GM12878 (cell line): ENCODE results near the gene ANKRD33B. TPM values are rescaled to one million over a fixed set of nuclear protein-coding genes. Genes with fewer than 3 reads are reported as not detected.

Source experiments
- ATAC-seq: fragments of 200-7000 bp; cut with Tn5 transposase; 3 replicates; pipeline ENCODE4 v1.9.1; 2020; ENCODE audit warnings: mild to moderate bottlenecking, moderate library complexity
- BruUV-seq: library from RNA; stranded (reverse); fragments of 400-500 nt; replicated peaks from 2 replicates; lab custom pipeline; 2021; lab: Mats Ljungman, UMichigan
- CTCF ChIA-PET: fragments of 300-600 bp; sonication (Branson Sonifier 250); formaldehyde crosslinking; extraction: SDS; loops from one replicate; lab custom pipeline; 2021; ENCODE audit warnings: inconsistent platforms; lab: Yijun Ruan, JAX
- POLR2A ChIA-PET: fragments of 350-600 bp; formaldehyde crosslinking; extraction: SDS; loops from one replicate; lab custom pipeline; 2021; ENCODE audit warnings: inconsistent platforms; lab: Charles Lee
- RAD21 ChIA-PET: fragments of 300-600 bp; sonication (Branson Sonifier 250); formaldehyde crosslinking; loops from one replicate; lab custom pipeline; 2023; ENCODE audit warnings: antibody characterized with exemption; ENCODE audit not compliant: unreplicated experiment; lab: Charles Lee
- SMC1A ChIA-PET: fragments of 300-600 bp; sonication (Branson Sonifier 250); formaldehyde crosslinking; loops from one replicate; lab custom pipeline; 2023; ENCODE audit not compliant: unreplicated experiment, uncharacterized antibody; lab: Charles Lee
- DNase-seq: peaks from one replicate; pipeline ENCODE4 v3.0.0-alpha.2; 2011; ENCODE audit warnings: low read depth, low spot score
- FAIRE-seq: peaks from 3 replicates; lab custom pipeline; 2011; peaks lifted over from hg19 to GRCh38; lab: Jason Lieb, UNC
- H2AFZ ChIP-seq: 2 replicates; pipeline ENCODE4 v1.6.0; 2011; ENCODE audit warnings: low read depth, low read length, control low read depth; ENCODE audit not compliant: control insufficient read depth
- H3K27ac ChIP-seq: 2 replicates; pipeline ENCODE4 v1.5.1; 2011; ENCODE audit warnings: control low read depth; ENCODE audit not compliant: control insufficient read depth, insufficient read depth
- H3K27me3 ChIP-seq, 2 experiments: replicated peaks in 1 of 2; 2 replicates each; pipeline versions ENCODE4 v1.6.0 to v1.6.1; 2011; ENCODE audit warnings: low read length in 1 of 2; ENCODE audit not compliant: control insufficient read depth in 2 of 2, insufficient read depth in 2 of 2
- H3K36me3 ChIP-seq, 2 experiments: 2 replicates each; pipeline ENCODE4 v1.5.1; 2011; ENCODE audit warnings: low read length in 1 of 2; ENCODE audit not compliant: control insufficient read depth in 2 of 2, insufficient read depth in 2 of 2
- H3K4me1 ChIP-seq: 2 replicates; pipeline ENCODE4 v1.6.1; 2011; ENCODE audit warnings: mild to moderate bottlenecking, low read length, moderate library complexity, mixed read lengths; ENCODE audit not compliant: control insufficient read depth, insufficient read depth
- H3K4me2 ChIP-seq: 2 replicates; pipeline ENCODE4 v1.6.0; 2011; ENCODE audit warnings: control low read depth; ENCODE audit not compliant: control insufficient read depth, insufficient read depth
- H3K4me3 ChIP-seq: fragments of 200-600 bp; sonication (generic); 2 replicates; pipeline ENCODE4 v1.5.1; 2016
- H3K79me2 ChIP-seq: 2 replicates; pipeline ENCODE4 v1.6.0; 2011; ENCODE audit warnings: low read length; ENCODE audit not compliant: control insufficient read depth, insufficient read depth
- H3K9ac ChIP-seq: 2 replicates; pipeline ENCODE4 v1.8.0; 2011; ENCODE audit warnings: low read length, control low read depth, mixed read lengths; ENCODE audit not compliant: control insufficient read depth, insufficient read depth
- H3K9me3 ChIP-seq: replicated peaks from 3 replicates; pipeline ENCODE4 v1.5.1; 2011; ENCODE audit warnings: mild to moderate bottlenecking, low read length; ENCODE audit not compliant: control insufficient read depth, insufficient read depth
- H4K20me1 ChIP-seq: 2 replicates; pipeline ENCODE4 v1.6.0; 2011; ENCODE audit not compliant: control insufficient read depth, insufficient read depth
- BMI1 ChIP-seq: fragments of 450-650 bp; IDR thresholded peaks from 2 replicates; pipeline ENCODE4 v1.6.1; 2016; ENCODE audit warnings: mild to moderate bottlenecking, moderate library complexity, borderline replicate concordance
- MYC ChIP-seq: IDR thresholded peaks from 2 replicates; pipeline ENCODE4 v1.6.1; 2011; ENCODE audit warnings: mild to moderate bottlenecking, low read length, moderate library complexity, inconsistent platforms; ENCODE audit not compliant: insufficient read depth, insufficient replicate concordance, insufficient read length, severe bottlenecking
- POLR2AphosphoS2 ChIP-seq: IDR thresholded peaks from 2 replicates; pipeline ENCODE4 v1.6.1; 2011; ENCODE audit warnings: low read depth, mild to moderate bottlenecking, low read length, improper control_type of control experiment, moderate library complexity
- POLR2AphosphoS5 ChIP-seq: IDR thresholded peaks from 2 replicates; pipeline ENCODE4 v1.6.1; 2011; ENCODE audit warnings: mild to moderate bottlenecking, low read length, inconsistent platforms
- RCOR1 ChIP-seq: conservative IDR thresholded peaks from 2 replicates; pipeline ENCODE4 v1.6.1; 2012; ENCODE audit warnings: low read depth, low read length, improper control_type of control experiment
- SIX5 ChIP-seq: IDR thresholded peaks from 2 replicates; pipeline ENCODE4 v1.6.1; 2011; ENCODE audit warnings: mild to moderate bottlenecking, low read depth, low read length, moderate library complexity; ENCODE audit not compliant: severe bottlenecking
- YY1 ChIP-seq: IDR thresholded peaks from 2 replicates; pipeline ENCODE4 v1.6.1; 2011; ENCODE audit warnings: low read depth, mild to moderate bottlenecking, low read length
- ZBTB4 ChIP-seq: fragments of 450-650 bp; formaldehyde crosslinking; IDR thresholded peaks from 2 replicates; pipeline ENCODE4 v1.4.0; 2022; ENCODE audit warnings: mild to moderate bottlenecking, moderate library complexity
- ZSCAN29 ChIP-seq: fragments of 450-650 bp; IDR thresholded peaks from 2 replicates; pipeline ENCODE4 v1.6.1; 2017; ENCODE audit warnings: mild to moderate bottlenecking, moderate library complexity
- WGBS: methylation state at CpG from one replicate; pipeline ENCODE4 v1.1.6; 2016; ENCODE audit warnings: low lambda C conversion rate; ENCODE audit not compliant: insufficient replicate concordance, insufficient coverage; ENCODE audit errors: missing lambda C conversion rate; 5-methylcytosine and 5-hydroxymethylcytosine counted together
- in situ Hi-C: fragments of 300-500 bp; cut with MboI; formaldehyde crosslinking; loops from 9 replicates; pipeline ENCODE4 v1.14.3; 2018; ENCODE audit warnings: mixed read lengths
- intact Hi-C: fragments of 100-400 bp; cut with micrococcal nuclease; formaldehyde crosslinking; loops from one replicate; pipeline ENCODE4 v1.14.2; 2022; ENCODE audit not compliant: unreplicated experiment
- polyA plus RNA-seq, 11 experiments: library from polyadenylated mRNA; depleted of rRNA in 4 of 11; unstranded in 6 of 11; stranded (reverse) in 5 of 11; fragments of >200 nt; fragmentation: Nextera tagmentation in 4 of 11; fragmentation: Illumina TruSeq in 1 of 11; extraction: Ambion mirVana in 4 of 11; extraction: Trizol in 1 of 11; gene quantifications; 1 replicate in 1 of 11; 2 replicates in 10 of 11; pipeline versions ENCODE4 v1.2.1 to v1.2.3, GENCODE V29; 2011 to 2016; ENCODE audit warnings: inconsistent platforms in 2 of 11, missing spikeins in 2 of 11, low read depth in 1 of 11
- total RNA-seq, 4 experiments: library from RNA; depleted of rRNA in 3 of 4; stranded (reverse); fragments of >200 nt in 3 of 4; fragmentation: Illumina TruSeq in 1 of 4; extraction: Trizol in 1 of 4; gene quantifications; 2 replicates each; pipeline versions ENCODE4 v1.2.1 to v1.2.3, GENCODE V29; 2013 to 2021
- TF ChIP-seq, protein P1 (sequence below): fragments of 450-650 bp; IDR thresholded peaks from 2 replicates; pipeline ENCODE4 v1.6.1; 2017; ENCODE audit warnings: mild to moderate bottlenecking, moderate library complexity

ANKRD33B gene
- total and polyA plus RNA-seq, 10 of the 15 experiments (the other 5 are each of a cell fraction or from before 2014, with no cell fraction given) = 4.9 to 61.6 (median 15.6) TPM

DNA sequence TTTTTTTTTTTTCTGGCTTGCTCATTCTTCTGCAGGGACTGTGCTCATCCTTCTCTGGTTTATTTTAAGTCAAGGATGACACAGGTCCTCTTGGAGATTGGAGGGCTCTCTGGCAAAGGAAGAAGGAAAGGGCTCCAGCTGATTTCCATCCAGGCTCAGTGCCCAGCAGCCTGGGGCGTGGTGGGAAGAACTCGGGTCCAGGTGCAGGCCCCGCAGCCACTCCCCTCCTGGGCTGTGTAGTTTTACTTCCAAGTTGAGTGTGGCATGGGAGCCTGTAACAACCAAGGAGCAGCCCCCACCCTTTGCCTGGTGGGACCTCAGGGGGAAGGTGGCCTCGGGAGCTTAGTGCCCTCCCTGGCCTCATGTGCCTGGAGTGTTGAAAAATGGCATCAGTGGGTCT, 58.9 kb downstream of the ANKRD33B start:
- POLR2A ChIA-PET = interaction anchor here (1.4 to 3.1 kb wide), 2 partner anchors 12 to 15 kb away, joined by 3 to 12 read pairs; no protein-coding TSS in a partner anchor

More for the DNA sequence above, 58.9 kb downstream of the ANKRD33B start:
- no peak overlapping the region for H3K4me3 ChIP-seq
- DNase-seq = no peak
- no peak overlapping the region for H3K9ac ChIP-seq
- in situ Hi-C loops = no loop called here
- no TSS peak for BruUV-seq
- H3K4me1 ChIP-seq = peaks cover 36% of the 10 kb centered on the region
- no peak for ATAC-seq
- FAIRE-seq = no peak
- no peak overlapping the region for H2AFZ ChIP-seq
- ChIA-PET RAD21 (interaction anchor here (1.2 to 3.2 kb wide), 3 partner anchors 15 to 56 kb away, joined by 4 to 19 read pairs (median 5); no protein-coding TSS in a partner anchor), SMC1A (interaction anchor here (8.0 to 12.0 kb wide), 2 partner anchors 13 to 169 kb away, joined by 168 to 192 read pairs; no protein-coding TSS in a partner anchor), CTCF (interaction anchor here (7.9 to 8.0 kb wide), 2 partner anchors 11 to 171 kb away, joined by 157 to 229 read pairs; no protein-coding TSS in a partner anchor)
- H3K36me3 ChIP-seq = peaks cover 33 to 34% of the 10 kb centered on the region in 2 experiments; a peak in 3 of 4 replicates
- H3K4me2 ChIP-seq = no peak overlapping the region
- no peaks in the 10 kb centered on the region for H3K9me3 ChIP-seq
- TF ChIP-seq BMI1 = no peak
- no peak for TF ChIP-seq POLR2AphosphoS2
- TF ChIP-seq POLR2AphosphoS5 = no peak
- TF ChIP-seq SIX5 = no peak
- no peak for TF ChIP-seq MYC
- TF ChIP-seq ZSCAN29 = no peak
- TF ChIP-seq YY1 = no peak
- no peak for TF ChIP-seq RCOR1
- TF ChIP-seq, protein P1, sequence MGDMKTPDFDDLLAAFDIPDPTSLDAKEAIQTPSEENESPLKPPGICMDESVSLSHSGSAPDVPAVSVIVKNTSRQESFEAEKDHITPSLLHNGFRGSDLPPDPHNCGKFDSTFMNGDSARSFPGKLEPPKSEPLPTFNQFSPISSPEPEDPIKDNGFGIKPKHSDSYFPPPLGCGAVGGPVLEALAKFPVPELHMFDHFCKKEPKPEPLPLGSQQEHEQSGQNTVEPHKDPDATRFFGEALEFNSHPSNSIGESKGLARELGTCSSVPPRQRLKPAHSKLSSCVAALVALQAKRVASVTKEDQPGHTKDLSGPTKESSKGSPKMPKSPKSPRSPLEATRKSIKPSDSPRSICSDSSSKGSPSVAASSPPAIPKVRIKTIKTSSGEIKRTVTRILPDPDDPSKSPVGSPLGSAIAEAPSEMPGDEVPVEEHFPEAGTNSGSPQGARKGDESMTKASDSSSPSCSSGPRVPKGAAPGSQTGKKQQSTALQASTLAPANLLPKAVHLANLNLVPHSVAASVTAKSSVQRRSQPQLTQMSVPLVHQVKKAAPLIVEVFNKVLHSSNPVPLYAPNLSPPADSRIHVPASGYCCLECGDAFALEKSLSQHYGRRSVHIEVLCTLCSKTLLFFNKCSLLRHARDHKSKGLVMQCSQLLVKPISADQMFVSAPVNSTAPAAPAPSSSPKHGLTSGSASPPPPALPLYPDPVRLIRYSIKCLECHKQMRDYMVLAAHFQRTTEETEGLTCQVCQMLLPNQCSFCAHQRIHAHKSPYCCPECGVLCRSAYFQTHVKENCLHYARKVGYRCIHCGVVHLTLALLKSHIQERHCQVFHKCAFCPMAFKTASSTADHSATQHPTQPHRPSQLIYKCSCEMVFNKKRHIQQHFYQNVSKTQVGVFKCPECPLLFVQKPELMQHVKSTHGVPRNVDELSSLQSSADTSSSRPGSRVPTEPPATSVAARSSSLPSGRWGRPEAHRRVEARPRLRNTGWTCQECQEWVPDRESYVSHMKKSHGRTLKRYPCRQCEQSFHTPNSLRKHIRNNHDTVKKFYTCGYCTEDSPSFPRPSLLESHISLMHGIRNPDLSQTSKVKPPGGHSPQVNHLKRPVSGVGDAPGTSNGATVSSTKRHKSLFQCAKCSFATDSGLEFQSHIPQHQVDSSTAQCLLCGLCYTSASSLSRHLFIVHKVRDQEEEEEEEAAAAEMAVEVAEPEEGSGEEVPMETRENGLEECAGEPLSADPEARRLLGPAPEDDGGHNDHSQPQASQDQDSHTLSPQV = no peak
- no peak for TF ChIP-seq ZBTB4
- intact Hi-C loops = no loop called here
- H4K20me1 ChIP-seq = no peaks in the 10 kb centered on the region
- peaks cover 52% of the 10 kb centered on the region for H3K79me2 ChIP-seq
- H3K27ac ChIP-seq = no peak overlapping the region
- WGBS = 92% methylated on average over 4 of the region's 4 CpGs
- no peaks in the 10 kb centered on the region for H3K27me3 ChIP-seq
